ENCODE measurements around the gene ABHD3. TPM values are rescaled to one million over a fixed set of nuclear protein-coding genes. Genes with fewer than 3 reads are reported as not detected.

ABHD3 gene
- total and polyA plus RNA-seq, 2 donors (not counting 3 experiments of a cell fraction or from before 2014, with no cell fraction given), result 6.3 to 14.9 TPM

GRCh38 chr18:21689736-21690135, 14.8 kb downstream of the ABHD3 start:
- no peaks in the 10 kb centered on the region for H3K9me3 ChIP-seq (replicated peaks; ENCODE audit: control insufficient read depth, insufficient read depth, low read length)
- H4K20me1 ChIP-seq (replicated peaks; ENCODE audit: control insufficient read depth, extremely low read depth, insufficient read depth, low read length), result no peaks in the 10 kb centered on the region
- dilution Hi-C loops (cut with MboI; ENCODE audit: extremely low pct_ligation_motif_present, low sequenced_read_pairs) (no loop called here), intact Hi-C loops (cut with micrococcal nuclease) (no loop called here)
- no peak overlapping the region for H3K9ac ChIP-seq (replicated peaks; ENCODE audit: extremely low read depth, insufficient read depth, low read length)
- no peak overlapping the region for H3K4me3 ChIP-seq (replicated peaks in 1 of 3; ENCODE audit: insufficient read depth in 1 of 3, low read depth in 1 of 3, low read length in 3 of 3)
- ChIA-PET CTCF (interaction anchor here (1.0 kb wide), 1 partner anchor 11 kb away, joined by 3 read pairs; no protein-coding TSS in a partner anchor), POLR2A (no interaction called here)
- H3K27me3 ChIP-seq (ENCODE audit: control insufficient read depth in 2 of 2, insufficient read depth in 2 of 2, low read length in 2 of 2), result no peaks in the 10 kb centered on the region
- no peak for TF ChIP-seq MYC (IDR thresholded peaks at IDR 0.05; ENCODE audit: low read depth, low read length)
- TF ChIP-seq, protein P1, sequence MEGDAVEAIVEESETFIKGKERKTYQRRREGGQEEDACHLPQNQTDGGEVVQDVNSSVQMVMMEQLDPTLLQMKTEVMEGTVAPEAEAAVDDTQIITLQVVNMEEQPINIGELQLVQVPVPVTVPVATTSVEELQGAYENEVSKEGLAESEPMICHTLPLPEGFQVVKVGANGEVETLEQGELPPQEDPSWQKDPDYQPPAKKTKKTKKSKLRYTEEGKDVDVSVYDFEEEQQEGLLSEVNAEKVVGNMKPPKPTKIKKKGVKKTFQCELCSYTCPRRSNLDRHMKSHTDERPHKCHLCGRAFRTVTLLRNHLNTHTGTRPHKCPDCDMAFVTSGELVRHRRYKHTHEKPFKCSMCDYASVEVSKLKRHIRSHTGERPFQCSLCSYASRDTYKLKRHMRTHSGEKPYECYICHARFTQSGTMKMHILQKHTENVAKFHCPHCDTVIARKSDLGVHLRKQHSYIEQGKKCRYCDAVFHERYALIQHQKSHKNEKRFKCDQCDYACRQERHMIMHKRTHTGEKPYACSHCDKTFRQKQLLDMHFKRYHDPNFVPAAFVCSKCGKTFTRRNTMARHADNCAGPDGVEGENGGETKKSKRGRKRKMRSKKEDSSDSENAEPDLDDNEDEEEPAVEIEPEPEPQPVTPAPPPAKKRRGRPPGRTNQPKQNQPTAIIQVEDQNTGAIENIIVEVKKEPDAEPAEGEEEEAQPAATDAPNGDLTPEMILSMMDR (IDR thresholded peaks at IDR 0.05; ENCODE audit: extremely low read depth in 1 of 2, insufficient read depth in 1 of 2, low read depth in 1 of 2, low read length in 2 of 2), result no peak
- no peak for TF ChIP-seq FOS (IDR thresholded peaks at IDR 0.05; ENCODE audit: borderline replicate concordance, insufficient read depth, low read length)
- TF ChIP-seq POLR2A (IDR thresholded peaks at IDR 0.05; ENCODE audit: low read depth, low read length), result no peak
- TF ChIP-seq POLR2AphosphoS5 (IDR thresholded peaks at IDR 0.05; ENCODE audit: insufficient read depth, low read depth, low read length), result no peak
- no peak for TF ChIP-seq EZH2 (IDR thresholded peaks at IDR 0.05; ENCODE audit: borderline replicate concordance, low read depth, low read length, severe bottlenecking)
- no peak for TF ChIP-seq GATA2 (IDR thresholded peaks at IDR 0.05; ENCODE audit: insufficient read depth, insufficient read length, low read depth, low read length)
- TF ChIP-seq JUN (IDR thresholded peaks at IDR 0.05; ENCODE audit: borderline replicate concordance, insufficient read depth, insufficient read length, low read depth), result no peak
- TF ChIP-seq, protein P2, sequence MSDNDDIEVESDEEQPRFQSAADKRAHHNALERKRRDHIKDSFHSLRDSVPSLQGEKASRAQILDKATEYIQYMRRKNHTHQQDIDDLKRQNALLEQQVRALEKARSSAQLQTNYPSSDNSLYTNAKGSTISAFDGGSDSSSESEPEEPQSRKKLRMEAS (IDR thresholded peaks at IDR 0.05; ENCODE audit: insufficient read depth, insufficient read length), result no peak
- DNase-seq (ENCODE audit: low read depth, low spot score) (no peak), FAIRE-seq (no peak)
- no peaks in the 10 kb centered on the region for H3K36me3 ChIP-seq (ENCODE audit: control insufficient read depth in 2 of 2, extremely low read depth in 1 of 2, insufficient read depth in 2 of 2, low read length in 2 of 2)
- no peak overlapping the region for H3K4me2 ChIP-seq (ENCODE audit: insufficient read depth, low read length)
- no peaks in the 10 kb centered on the region for H3K79me2 ChIP-seq (ENCODE audit: control insufficient read depth, insufficient read depth, low read length)
- no TSS peak for BruUV-seq (replicated peaks)
- no peaks in the 10 kb centered on the region for H3K4me1 ChIP-seq (ENCODE audit: control insufficient read depth, extremely low read depth, insufficient read depth, low read length)
- no peak overlapping the region for H2AFZ ChIP-seq (ENCODE audit: low read depth, low read length)
- H3K27ac ChIP-seq (ENCODE audit: insufficient read depth, low read depth, low read length), result no peak overlapping the region
- no peaks in the 10 kb centered on the region for H3K9me1 ChIP-seq (replicated peaks; ENCODE audit: control insufficient read depth, extremely low read depth, insufficient read depth, low read length)

All from endothelial cell of umbilical vein (primary cell).